Measurements from ENCODE around the gene ADARB1. TPM values are rescaled to one million over a fixed set of nuclear protein-coding genes. Genes with fewer than 3 reads are reported as not detected.

The ADARB1 gene
- total RNA-seq, 1 experiment from 2014 or later = 14.1 TPM

Other genes with a start within 250 kb of the ADARB1 start
- gene PTTG1IP, start 200.9 kb upstream of the ADARB1 start, total RNA-seq (2014; rRNA removed) = 330 and 455 TPM in 2 replicates
- 45.1 and 45.7 TPM in 2 replicates for gene ITGB2, start 153.7 kb upstream of the ADARB1 start, total RNA-seq (2014; rRNA removed)
- 80.1 and 94.9 TPM in 2 replicates for gene SLX9, start 134.6 kb upstream of the ADARB1 start, total RNA-seq (2014; rRNA removed)
- gene POFUT2, start 213.3 kb downstream of the ADARB1 start, total RNA-seq (2014; rRNA removed) = 19.6 and 28.2 TPM in 2 replicates

All from PC-3 (cell line).